ENCODE measurements around the gene CXCL1. TPM values are rescaled to one million over a fixed set of nuclear protein-coding genes. Genes with fewer than 3 reads are reported as not detected.
"Not testable (repeated sequence)": the region's sequence is repeated elsewhere in the genome, so short reads cannot be mapped to it uniquely, and the experiment has no call there.

The CXCL1 gene
- total and polyA plus RNA-seq, 3 experiments from 2014 or later: not detected

DNA sequence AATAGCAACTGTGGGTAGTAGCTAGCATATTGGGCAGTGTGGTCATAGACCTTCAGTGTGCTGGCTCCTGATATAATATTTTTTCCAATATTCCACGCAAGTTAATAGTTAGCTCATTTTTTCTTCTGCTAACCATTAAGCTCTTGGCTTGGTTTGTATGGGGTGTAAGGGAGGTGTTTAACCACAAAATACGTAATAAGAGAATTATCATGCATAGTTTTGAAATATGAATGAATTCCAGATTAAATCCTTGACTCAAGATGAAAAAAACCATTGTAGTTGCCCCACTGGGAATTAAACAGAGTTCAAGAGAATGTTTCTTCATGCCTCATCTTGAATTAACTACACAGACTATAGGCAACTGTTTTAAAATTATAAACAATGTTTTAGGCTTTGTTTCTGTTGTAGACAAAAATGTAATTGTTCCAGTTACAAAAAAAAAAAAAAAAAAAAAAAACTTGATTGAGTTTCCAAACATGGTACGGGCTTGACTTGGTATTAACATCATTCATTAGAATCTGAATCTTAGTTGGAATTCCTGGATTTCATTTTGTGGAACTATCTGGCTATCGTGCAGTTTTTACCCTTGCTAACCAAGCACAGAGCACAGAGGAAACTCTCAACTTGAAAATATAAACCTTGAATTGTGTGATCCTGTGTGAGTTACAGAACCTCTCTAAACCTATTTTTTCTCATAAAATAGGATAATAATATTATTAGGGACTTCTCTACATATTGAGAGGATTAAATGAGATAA lies 28.4 kb downstream of the CXCL1 start:
- no peaks in the 10 kb centered on the region for H3K4me1 ChIP-seq (ENCODE audit: insufficient read depth, low read length)
- H3K9me3 Mint-ChIP-seq: no peaks in the 10 kb centered on the region
- no peak overlapping the region for H3K4me3 Mint-ChIP-seq
- no peak overlapping the region for H3K27ac ChIP-seq (ENCODE audit: low read depth, low read length)
- no peaks in the 10 kb centered on the region for H3K9me3 ChIP-seq (ENCODE audit: low read length)
- no peak for DNase-seq
- H3K27me3 Mint-ChIP-seq: no peaks in the 10 kb centered on the region
- CTCF ChIA-PET: no interaction called here
- POLR2A ChIA-PET: no interaction called here
- no peaks in the 10 kb centered on the region for H3K27me3 ChIP-seq (ENCODE audit: insufficient read depth, low read length, poor library complexity, severe bottlenecking)
- no peak overlapping the region for H3K27ac Mint-ChIP-seq
- H3K36me3 Mint-ChIP-seq: no peaks in the 10 kb centered on the region
- H3K4me3 ChIP-seq (ENCODE audit: low read length): no peak overlapping the region
- no peaks in the 10 kb centered on the region for H3K36me3 ChIP-seq (ENCODE audit: insufficient read depth, low read length)
- no peaks in the 10 kb centered on the region for H3K4me1 Mint-ChIP-seq

DNA sequence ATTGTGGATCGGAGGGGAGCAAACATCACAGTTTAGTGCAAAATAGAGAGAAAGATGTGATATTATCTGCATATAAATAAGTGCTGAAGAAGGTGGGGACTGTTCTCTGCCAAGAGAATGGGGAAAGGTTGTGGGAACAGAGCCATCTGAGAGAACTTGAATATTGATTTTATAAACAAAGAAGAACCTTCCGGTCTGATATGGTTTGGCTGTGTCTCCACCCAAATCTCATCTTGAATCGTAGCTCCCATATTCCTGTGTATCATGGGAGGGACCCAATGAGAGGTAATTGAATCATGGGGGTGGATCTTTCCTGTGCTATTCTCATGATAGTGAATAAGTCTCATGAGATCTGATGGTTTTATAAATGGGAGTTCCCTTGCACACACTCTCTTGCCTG lies 30.1 kb downstream of the CXCL1 start:
- H3K27me3 ChIP-seq (ENCODE audit: insufficient read depth, low read length, poor library complexity, severe bottlenecking); H3K9me3 ChIP-seq (ENCODE audit: low read length); H3K36me3 Mint-ChIP-seq; H3K4me3 Mint-ChIP-seq; POLR2A ChIA-PET; H3K4me3 ChIP-seq (ENCODE audit: low read length); CTCF ChIA-PET; H3K27me3 Mint-ChIP-seq; H3K27ac ChIP-seq (ENCODE audit: low read depth, low read length); H3K27ac Mint-ChIP-seq; H3K9me3 Mint-ChIP-seq; H3K4me1 Mint-ChIP-seq; DNase-seq; H3K36me3 ChIP-seq (ENCODE audit: insufficient read depth, low read length); H3K4me1 ChIP-seq (ENCODE audit: insufficient read depth, low read length): not testable (repeated sequence)

GRCh38 chr4:73901031-73901430 lies 31.8 kb downstream of the CXCL1 start:
- ChIA-PET POLR2A (no interaction called here), CTCF (no interaction called here)
- DNase-seq: no peak
- Histone ChIP-seq H3K4me1 (ENCODE audit: insufficient read depth, low read length) (no peaks in the 10 kb centered on the region), H3K9me3 (ENCODE audit: low read length) (no peaks in the 10 kb centered on the region), H3K4me3 (ENCODE audit: low read length) (no peak overlapping the region), H3K27ac (ENCODE audit: low read depth, low read length) (no peak overlapping the region), H3K36me3 (ENCODE audit: insufficient read depth, low read length) (no peaks in the 10 kb centered on the region), H3K27me3 (ENCODE audit: insufficient read depth, low read length, poor library complexity, severe bottlenecking) (no peaks in the 10 kb centered on the region)
- H3K4me3 Mint-ChIP-seq: no peak overlapping the region
- H3K4me1 Mint-ChIP-seq: no peaks in the 10 kb centered on the region
- no peaks in the 10 kb centered on the region for H3K36me3 Mint-ChIP-seq
- no peak overlapping the region for H3K27ac Mint-ChIP-seq
- H3K9me3 Mint-ChIP-seq: no peaks in the 10 kb centered on the region
- no peaks in the 10 kb centered on the region for H3K27me3 Mint-ChIP-seq

DNA sequence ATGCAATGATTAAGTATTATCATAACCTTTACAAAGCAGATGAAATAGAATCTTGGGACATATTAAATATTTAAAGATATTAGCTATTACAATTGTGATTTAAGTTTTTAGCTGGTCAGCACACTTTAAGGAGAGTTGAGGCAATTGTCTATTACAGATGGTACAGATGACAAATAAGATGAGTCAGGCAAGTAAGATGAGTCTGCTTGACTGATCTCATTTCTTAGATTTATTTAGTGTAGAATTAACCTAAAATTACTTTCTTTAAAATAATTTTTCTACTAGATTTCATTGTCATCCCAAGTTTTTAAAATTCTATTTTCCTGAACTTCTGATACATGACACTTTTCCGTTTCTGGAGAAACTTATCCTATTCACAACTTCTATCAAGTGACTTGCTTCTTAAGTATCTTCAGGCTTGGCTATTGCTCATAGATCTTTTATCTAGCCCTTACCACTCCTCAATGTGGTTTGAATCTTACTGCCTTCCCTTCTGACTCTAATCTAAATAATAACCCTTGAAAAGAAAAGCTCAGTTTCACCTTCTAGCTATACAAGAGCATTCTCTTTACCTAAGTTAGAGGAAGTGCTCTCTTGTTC lies 32.9 kb downstream of the CXCL1 start:
- CTCF ChIA-PET: no interaction called here
- Histone ChIP-seq H3K36me3 (ENCODE audit: insufficient read depth, low read length) (no peaks in the 10 kb centered on the region), H3K4me3 (ENCODE audit: low read length) (no peak overlapping the region), H3K27ac (ENCODE audit: low read depth, low read length) (no peak overlapping the region), H3K9me3 (ENCODE audit: low read length) (no peaks in the 10 kb centered on the region), H3K27me3 (ENCODE audit: insufficient read depth, low read length, poor library complexity, severe bottlenecking) (no peaks in the 10 kb centered on the region), H3K4me1 (ENCODE audit: insufficient read depth, low read length) (no peaks in the 10 kb centered on the region)
- Mint-ChIP-seq H3K36me3 (no peaks in the 10 kb centered on the region), H3K27ac (no peak overlapping the region), H3K27me3 (no peaks in the 10 kb centered on the region), H3K9me3 (peaks cover 0 to 2% (median 0%) of the 10 kb centered on the region in 5 donors), H3K4me3 (no peak overlapping the region), H3K4me1 (no peaks in the 10 kb centered on the region)
- DNase-seq: no peak
- POLR2A ChIA-PET: no interaction called here

DNA sequence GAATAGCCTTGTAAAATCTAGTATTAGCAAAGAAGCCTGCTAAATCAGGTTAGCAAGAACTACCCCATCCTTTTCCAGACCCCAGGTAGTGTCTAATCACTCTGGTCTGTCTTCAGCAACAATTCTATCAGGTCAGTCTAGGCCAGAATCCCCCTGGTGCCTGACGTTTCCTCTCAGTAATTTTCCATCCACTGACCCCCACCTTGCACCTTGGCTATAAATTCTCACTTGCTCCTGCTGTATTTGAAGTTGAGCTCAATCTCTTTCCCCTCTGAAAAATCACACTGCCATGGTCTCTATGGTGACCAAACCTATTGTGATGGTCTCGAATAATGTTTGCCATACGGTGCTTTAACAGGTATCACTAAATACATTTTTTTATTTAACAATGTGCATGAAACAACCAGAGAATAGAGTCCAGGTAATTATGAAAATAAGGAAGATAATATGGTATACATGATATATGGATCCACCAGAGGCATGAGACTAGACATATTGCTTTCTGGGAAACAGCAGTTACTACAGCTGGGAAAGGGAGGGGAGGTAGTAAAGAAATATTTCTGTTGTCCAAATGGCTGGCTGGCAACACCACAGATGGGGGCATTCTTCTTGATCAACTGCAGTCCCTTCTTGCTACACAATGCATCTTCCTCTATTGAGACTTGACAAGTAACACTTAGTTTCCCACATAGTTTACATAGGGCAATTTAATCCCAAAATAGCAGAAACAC lies 33.8 kb downstream of the CXCL1 start:
- H3K4me3 Mint-ChIP-seq: no peak overlapping the region
- H3K36me3 Mint-ChIP-seq: no peaks in the 10 kb centered on the region
- ChIA-PET CTCF (no interaction called here), POLR2A (no interaction called here)
- H3K9me3 Mint-ChIP-seq: peaks cover 0 to 2% (median 0%) of the 10 kb centered on the region in 5 donors
- H3K4me1 ChIP-seq (ENCODE audit: insufficient read depth, low read length): no peaks in the 10 kb centered on the region
- H3K4me1 Mint-ChIP-seq: no peaks in the 10 kb centered on the region
- H3K4me3 ChIP-seq (ENCODE audit: low read length): no peak overlapping the region
- no peak for DNase-seq
- H3K36me3 ChIP-seq (ENCODE audit: insufficient read depth, low read length): no peaks in the 10 kb centered on the region
- no peak overlapping the region for H3K27ac Mint-ChIP-seq
- H3K27me3 ChIP-seq (ENCODE audit: insufficient read depth, low read length, poor library complexity, severe bottlenecking): no peaks in the 10 kb centered on the region
- no peaks in the 10 kb centered on the region for H3K27me3 Mint-ChIP-seq
- no peaks in the 10 kb centered on the region for H3K9me3 ChIP-seq (ENCODE audit: low read length)
- H3K27ac ChIP-seq (ENCODE audit: low read depth, low read length): no peak overlapping the region

DNA sequence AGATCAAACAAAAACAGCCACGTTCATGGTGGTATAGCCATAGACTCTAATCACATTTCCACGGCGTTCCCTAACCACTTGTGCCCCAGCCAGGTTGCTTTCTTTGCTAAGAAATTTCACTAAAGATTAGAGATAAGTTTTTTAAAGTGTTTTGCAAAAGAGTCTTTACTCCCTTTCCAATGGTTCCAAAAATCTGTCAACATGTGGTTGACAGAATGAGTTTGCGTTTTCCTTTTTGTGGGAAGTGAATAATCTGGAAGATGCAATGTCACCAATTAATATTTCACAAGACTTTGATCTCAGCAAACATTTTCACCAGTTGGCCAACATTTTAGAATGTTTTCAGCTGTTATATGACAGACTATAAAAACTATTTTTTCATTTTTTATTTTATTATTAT lies 35.3 kb downstream of the CXCL1 start:
- H3K4me3 Mint-ChIP-seq: no peak overlapping the region
- H3K27ac Mint-ChIP-seq: no peak overlapping the region
- no peaks in the 10 kb centered on the region for H3K4me1 Mint-ChIP-seq
- H3K4me1 ChIP-seq (ENCODE audit: insufficient read depth, low read length): no peaks in the 10 kb centered on the region
- H3K9me3 ChIP-seq (ENCODE audit: low read length): no peaks in the 10 kb centered on the region
- no peak for DNase-seq
- ChIA-PET POLR2A (no interaction called here), CTCF (no interaction called here)
- H3K27me3 Mint-ChIP-seq: no peaks in the 10 kb centered on the region
- no peak overlapping the region for H3K27ac ChIP-seq (ENCODE audit: low read depth, low read length)
- no peaks in the 10 kb centered on the region for H3K36me3 Mint-ChIP-seq
- peaks cover 0 to 2% (median 0%) of the 10 kb centered on the region in 5 donors for H3K9me3 Mint-ChIP-seq
- no peaks in the 10 kb centered on the region for H3K27me3 ChIP-seq (ENCODE audit: insufficient read depth, low read length, poor library complexity, severe bottlenecking)
- H3K36me3 ChIP-seq (ENCODE audit: insufficient read depth, low read length): no peaks in the 10 kb centered on the region
- H3K4me3 ChIP-seq (ENCODE audit: low read length): no peak overlapping the region

DNA sequence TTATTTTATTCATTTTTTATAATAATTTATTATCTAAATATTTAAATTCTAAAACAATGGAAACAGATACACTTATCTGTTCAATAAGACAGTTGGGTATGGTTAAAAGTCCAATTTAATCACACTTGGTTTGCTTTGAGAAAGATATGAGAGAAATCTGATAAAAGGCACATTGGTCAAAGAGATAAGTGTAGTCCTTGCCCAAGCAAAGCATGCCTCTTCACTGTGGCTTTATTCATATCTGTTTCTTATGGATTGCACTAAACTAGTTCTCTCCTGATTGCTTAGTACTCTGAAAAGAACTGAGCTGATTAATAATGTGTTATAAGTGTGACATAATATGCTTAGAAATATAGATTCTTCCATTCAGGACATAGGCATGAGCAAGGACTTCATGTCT lies 39.8 kb downstream of the CXCL1 start:
- Histone ChIP-seq H3K36me3 (ENCODE audit: insufficient read depth, low read length) (no peaks in the 10 kb centered on the region), H3K4me3 (ENCODE audit: low read length) (no peak overlapping the region), H3K27ac (ENCODE audit: low read depth, low read length) (no peak overlapping the region), H3K4me1 (ENCODE audit: insufficient read depth, low read length) (no peaks in the 10 kb centered on the region), H3K9me3 (ENCODE audit: low read length) (no peaks in the 10 kb centered on the region), H3K27me3 (ENCODE audit: insufficient read depth, low read length, poor library complexity, severe bottlenecking) (no peaks in the 10 kb centered on the region)
- no peak overlapping the region for H3K4me3 Mint-ChIP-seq
- ChIA-PET POLR2A (no interaction called here), CTCF (no interaction called here)
- H3K27me3 Mint-ChIP-seq: no peaks in the 10 kb centered on the region
- no peaks in the 10 kb centered on the region for H3K36me3 Mint-ChIP-seq
- DNase-seq: no peak
- H3K4me1 Mint-ChIP-seq: no peaks in the 10 kb centered on the region
- H3K9me3 Mint-ChIP-seq: peaks cover 0 to 5% (median 1%) of the 10 kb centered on the region in 5 donors
- no peak overlapping the region for H3K27ac Mint-ChIP-seq

DNA sequence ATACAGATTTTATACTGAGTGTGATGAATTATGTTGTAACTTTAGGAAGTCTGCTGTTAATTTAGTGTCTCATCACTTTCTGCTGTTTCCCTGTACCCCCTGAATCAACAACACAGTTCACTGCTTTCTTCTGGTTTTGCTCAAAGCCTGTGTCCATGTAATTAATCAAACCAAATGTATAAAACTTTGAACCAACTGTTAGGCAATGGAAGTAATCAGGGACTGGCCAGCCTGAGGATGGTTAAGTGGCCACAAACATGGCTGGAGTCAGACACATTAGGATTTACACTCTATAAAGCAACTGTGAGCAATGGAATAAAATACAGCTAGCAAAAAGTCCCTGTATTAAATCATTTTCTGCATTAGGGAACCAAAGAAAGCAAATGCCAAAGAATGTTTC lies 42.6 kb downstream of the CXCL1 start:
- Mint-ChIP-seq H3K4me1 (no peaks in the 10 kb centered on the region), H3K27me3 (no peaks in the 10 kb centered on the region), H3K4me3 (no peak overlapping the region), H3K36me3 (no peaks in the 10 kb centered on the region), H3K27ac (no peak overlapping the region), H3K9me3 (peaks cover 0 to 5% (median 1%) of the 10 kb centered on the region in 5 donors)
- Histone ChIP-seq H3K4me1 (ENCODE audit: insufficient read depth, low read length) (no peaks in the 10 kb centered on the region), H3K27ac (ENCODE audit: low read depth, low read length) (no peak overlapping the region), H3K27me3 (ENCODE audit: insufficient read depth, low read length, poor library complexity, severe bottlenecking) (no peaks in the 10 kb centered on the region), H3K9me3 (ENCODE audit: low read length) (no peaks in the 10 kb centered on the region), H3K36me3 (ENCODE audit: insufficient read depth, low read length) (no peaks in the 10 kb centered on the region), H3K4me3 (ENCODE audit: low read length) (no peak overlapping the region)
- ChIA-PET POLR2A (no interaction called here), CTCF (no interaction called here)
- DNase-seq: no peak

Data from CD8-positive, alpha-beta memory T cell (primary cell).